ENCODE data around the gene ARHGAP42. TPM values are rescaled to one million over a fixed set of nuclear protein-coding genes. Genes with fewer than 3 reads are reported as not detected.

ARHGAP42 gene
- total RNA-seq, 1 experiment from 2014 or later: 26.5 TPM

DNA sequence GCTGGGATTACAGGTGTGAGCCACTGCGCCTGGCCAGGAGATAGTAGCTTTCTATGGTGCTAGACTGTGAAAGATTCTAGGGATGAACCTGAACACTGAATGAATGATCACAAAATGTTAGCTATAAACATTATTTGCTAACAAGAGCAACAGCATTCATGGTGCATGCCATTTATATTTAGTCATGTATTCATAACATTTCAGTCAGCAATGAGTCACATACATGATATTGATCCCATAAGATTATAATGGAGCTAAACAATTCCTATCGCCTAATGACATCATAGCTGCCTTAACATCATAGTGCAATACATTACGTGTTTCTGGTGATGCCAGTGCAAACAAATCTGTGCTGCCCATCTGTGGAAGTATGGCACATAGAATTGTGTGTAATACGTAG is 164.1 kb downstream of the ARHGAP42 start:
- no peak overlapping the region for H3K4me3 ChIP-seq
- H3K27me3 ChIP-seq: no peaks in the 10 kb centered on the region
- 0 out of 2 replicates have a peak, but pooled peaks cover 2% of the 10 kb centered on the region for H3K36me3 ChIP-seq
- no peaks in the 10 kb centered on the region for H3K9me3 ChIP-seq (replicated peaks)
- DNase-seq: no peak
- no peak overlapping the region for H3K27ac ChIP-seq
- peaks cover 21% of the 10 kb centered on the region for H3K4me1 ChIP-seq

DNA sequence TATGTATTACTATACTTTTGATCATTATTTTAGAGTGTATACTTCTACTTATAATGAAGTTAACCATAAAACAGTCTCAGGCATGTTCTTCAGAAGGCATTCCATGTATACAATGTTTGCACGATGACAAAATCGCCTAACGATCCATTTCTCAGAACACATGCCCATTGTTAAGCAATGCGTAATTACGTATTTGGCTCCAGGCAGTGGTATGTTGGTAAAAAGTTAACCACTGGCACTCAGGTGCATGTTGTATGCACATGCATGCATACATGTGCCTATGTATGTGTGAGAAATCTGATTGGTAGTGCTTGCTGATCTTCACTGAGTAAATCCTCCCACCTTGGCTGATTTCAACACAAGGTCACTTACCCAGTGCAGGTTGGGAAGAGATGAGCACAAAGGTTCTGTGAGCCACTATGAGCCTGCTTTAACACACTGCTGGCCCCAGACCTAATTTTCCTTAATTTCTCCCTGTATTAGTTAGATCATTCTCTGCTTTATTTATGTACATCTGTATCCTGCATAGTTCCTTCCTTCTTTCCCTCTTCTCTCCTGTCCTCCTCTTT is 164.6 kb downstream of the ARHGAP42 start:
- H3K4me3 ChIP-seq: no peak overlapping the region
- no peaks in the 10 kb centered on the region for H3K27me3 ChIP-seq
- H3K4me1 ChIP-seq: peaks cover 26% of the 10 kb centered on the region
- no peaks in the 10 kb centered on the region for H3K9me3 ChIP-seq (replicated peaks)
- H3K36me3 ChIP-seq: 0 out of 2 replicates have a peak, but pooled peaks cover 2% of the 10 kb centered on the region
- H3K27ac ChIP-seq: no peak overlapping the region
- DNase-seq: no peak

DNA sequence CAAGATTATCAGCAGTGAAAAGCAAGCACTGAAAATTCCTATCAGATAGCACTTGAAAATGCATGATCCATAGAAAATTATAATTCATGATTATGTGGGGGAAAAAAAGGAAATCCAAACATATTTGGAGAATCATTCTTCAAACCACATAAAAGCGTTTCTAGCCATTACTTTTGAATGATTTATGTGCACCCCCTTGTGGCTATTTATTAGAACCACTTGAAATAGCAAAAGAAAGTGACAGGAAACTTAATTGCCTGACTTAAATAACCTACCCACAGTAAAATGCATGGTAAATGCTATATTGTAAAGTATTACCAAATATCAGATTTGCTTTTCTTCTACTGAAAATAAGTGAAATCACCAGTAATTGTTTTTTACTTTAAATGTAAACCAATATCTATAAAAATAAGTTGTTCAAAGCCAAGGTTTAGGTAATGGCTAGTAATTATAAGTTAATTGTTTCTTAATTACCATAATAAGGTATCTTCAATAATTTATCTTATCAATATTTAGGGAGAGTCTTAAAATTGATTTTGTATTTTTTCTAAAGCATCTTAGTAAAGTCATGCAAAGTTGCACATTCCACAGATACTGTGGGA is 168.5 kb downstream of the ARHGAP42 start:
- no peaks in the 10 kb centered on the region for H3K9me3 ChIP-seq (replicated peaks)
- H3K4me3 ChIP-seq: no peak overlapping the region
- no peak overlapping the region for H3K27ac ChIP-seq
- no peaks in the 10 kb centered on the region for H3K27me3 ChIP-seq
- H3K4me1 ChIP-seq: peaks cover 15% of the 10 kb centered on the region
- no peaks in the 10 kb centered on the region for H3K36me3 ChIP-seq
- peak in 1 of 2 experiments; percentile 65 for DNase-seq

DNA sequence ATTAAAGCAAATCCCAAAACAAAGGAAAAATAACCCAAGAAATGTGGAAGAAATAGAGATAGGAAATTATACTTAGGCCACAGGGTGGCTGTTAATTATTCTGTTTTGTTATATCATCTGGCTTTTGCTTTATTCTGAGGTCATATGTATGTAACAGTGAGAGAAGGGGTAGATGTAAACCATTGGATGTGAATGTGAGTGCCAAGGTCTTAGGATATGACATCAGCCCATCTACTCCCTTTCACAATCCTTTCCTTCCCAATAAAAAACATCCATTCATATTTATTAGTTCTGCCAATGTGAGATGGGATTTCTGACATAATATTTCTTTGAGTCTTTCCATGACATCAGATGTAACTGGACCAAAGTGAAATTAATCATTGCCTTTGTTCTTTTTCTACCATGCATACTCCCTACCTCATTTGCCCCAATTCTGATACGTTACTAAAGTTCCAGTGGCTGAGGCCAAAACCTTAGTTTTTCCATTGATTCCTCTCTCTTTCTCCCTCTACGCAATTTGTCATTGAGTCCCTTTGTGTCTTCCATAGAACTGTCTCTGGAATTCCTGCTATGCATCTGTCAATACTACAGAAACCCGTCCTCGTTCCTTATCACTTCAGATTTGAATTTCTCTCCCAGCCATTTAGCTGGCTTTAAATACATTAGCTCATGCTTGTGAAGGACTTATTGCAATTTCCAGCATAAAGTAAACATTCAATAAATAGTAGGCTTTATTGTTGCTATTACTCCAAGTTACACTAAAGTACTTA is 170.3 kb downstream of the ARHGAP42 start:
- peaks cover 15% of the 10 kb centered on the region for H3K4me1 ChIP-seq
- no peak for DNase-seq

DNA sequence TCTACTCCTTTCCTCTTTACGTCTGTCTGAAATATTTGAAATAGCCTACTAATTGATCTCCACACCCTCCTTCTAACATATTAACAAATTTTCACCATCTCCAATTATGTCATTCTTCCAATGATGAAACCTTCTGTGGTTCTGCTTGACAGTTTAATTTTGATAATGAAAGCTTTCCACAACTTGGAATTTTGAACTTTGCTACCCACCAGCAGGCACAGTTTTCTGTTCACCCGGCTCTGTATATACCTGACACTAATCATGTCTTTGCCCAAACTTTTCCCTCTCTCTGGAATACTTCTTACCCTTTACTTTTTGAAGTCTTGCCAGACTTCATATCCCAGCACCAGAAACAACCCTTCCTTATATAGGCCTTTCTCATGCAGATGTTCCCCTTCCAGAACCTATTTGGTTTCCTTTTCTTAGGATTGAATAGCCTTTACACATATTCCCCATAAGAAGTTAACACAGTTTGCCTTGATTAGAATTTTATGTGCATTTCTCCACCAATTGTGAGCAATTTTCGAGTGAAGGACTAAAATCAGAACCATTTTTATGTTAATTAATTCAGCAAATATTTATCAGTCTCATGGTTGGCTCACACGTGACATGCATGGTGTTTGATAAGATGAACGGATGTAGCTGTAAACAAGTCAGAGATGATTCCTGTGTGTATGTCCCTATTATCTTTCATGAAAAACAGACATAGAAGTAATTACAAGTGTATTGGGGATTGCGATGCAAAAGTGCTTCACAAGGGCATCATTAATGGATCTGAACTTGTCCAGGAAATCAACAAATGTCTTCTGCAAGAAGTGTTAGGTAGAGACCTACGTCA is 173.4 kb downstream of the ARHGAP42 start:
- DNase-seq: no peak
- H3K27ac ChIP-seq: no peak overlapping the region
- no peaks in the 10 kb centered on the region for H3K36me3 ChIP-seq
- H3K4me1 ChIP-seq: peaks cover 20% of the 10 kb centered on the region
- no peak overlapping the region for H3K4me3 ChIP-seq
- no peaks in the 10 kb centered on the region for H3K27me3 ChIP-seq
- H3K9me3 ChIP-seq (replicated peaks): no peaks in the 10 kb centered on the region

More for the DNA sequence above, 170.3 kb downstream of the ARHGAP42 start:
- Histone ChIP-seq H3K27me3 (no peaks in the 10 kb centered on the region), H3K4me3 (no peak overlapping the region), H3K36me3 (no peaks in the 10 kb centered on the region), H3K27ac (no peak overlapping the region), H3K9me3 (replicated peaks) (no peaks in the 10 kb centered on the region)

DNA sequence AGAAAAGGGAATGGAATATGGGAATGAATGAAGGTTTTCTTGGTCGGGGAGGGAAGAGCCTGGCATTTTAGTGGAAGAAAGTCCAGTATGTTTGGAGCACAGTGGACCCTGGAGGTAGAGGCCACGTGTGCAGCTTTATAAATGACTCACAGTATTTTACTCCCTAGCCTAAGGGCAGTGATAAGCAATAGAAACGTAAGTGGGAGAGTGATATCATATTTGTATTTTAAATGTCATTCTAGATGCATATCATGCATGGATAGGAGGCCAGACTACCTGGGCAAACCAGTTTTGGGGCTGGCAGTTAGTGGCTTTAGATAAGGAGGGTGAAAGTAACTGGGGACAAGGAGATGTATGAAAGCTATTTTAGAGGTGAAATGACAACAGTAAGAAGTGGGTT is 174.1 kb downstream of the ARHGAP42 start:
- H3K27me3 ChIP-seq: no peaks in the 10 kb centered on the region

DNA sequence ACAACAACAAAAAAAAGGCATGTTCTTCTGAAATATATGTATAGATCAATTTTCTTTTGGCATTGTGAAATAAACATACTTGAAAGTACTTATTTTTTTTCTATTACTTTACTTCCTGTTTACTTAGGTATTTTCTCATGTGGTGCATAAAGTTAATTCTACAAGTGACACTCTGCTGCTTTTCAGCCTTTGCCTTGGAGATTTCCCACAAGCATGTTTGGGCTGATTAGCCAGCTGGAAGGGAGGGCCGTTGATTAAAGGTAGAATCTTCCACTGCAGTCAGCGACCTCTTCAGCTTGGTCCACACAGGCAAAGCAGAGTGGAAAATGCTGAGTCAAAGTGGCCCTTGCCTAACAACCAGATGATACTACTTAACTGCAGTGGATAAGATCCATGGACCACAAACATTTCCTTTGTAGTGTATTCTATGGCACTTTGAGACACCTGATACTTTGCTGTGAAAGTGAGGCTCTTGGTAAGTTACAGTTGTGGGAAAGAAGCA is 176.0 kb downstream of the ARHGAP42 start:
- no peaks in the 10 kb centered on the region for H3K36me3 ChIP-seq
- H3K9me3 ChIP-seq (replicated peaks): no peaks in the 10 kb centered on the region
- H3K27me3 ChIP-seq: no peaks in the 10 kb centered on the region
- no peak overlapping the region for H3K4me3 ChIP-seq
- peaks cover 11% of the 10 kb centered on the region for H3K4me1 ChIP-seq
- peak overlapping the region; percentile 17; the same call in 1 of the 2 replicates for H3K27ac ChIP-seq
- peak; percentile 63 to 85 for DNase-seq

More for the DNA sequence above, 174.1 kb downstream of the ARHGAP42 start:
- Histone ChIP-seq H3K27ac (no peak overlapping the region), H3K4me1 (peaks cover 18% of the 10 kb centered on the region), H3K4me3 (no peak overlapping the region), H3K9me3 (replicated peaks) (no peaks in the 10 kb centered on the region), H3K36me3 (no peaks in the 10 kb centered on the region)
- no peak for DNase-seq

DNA sequence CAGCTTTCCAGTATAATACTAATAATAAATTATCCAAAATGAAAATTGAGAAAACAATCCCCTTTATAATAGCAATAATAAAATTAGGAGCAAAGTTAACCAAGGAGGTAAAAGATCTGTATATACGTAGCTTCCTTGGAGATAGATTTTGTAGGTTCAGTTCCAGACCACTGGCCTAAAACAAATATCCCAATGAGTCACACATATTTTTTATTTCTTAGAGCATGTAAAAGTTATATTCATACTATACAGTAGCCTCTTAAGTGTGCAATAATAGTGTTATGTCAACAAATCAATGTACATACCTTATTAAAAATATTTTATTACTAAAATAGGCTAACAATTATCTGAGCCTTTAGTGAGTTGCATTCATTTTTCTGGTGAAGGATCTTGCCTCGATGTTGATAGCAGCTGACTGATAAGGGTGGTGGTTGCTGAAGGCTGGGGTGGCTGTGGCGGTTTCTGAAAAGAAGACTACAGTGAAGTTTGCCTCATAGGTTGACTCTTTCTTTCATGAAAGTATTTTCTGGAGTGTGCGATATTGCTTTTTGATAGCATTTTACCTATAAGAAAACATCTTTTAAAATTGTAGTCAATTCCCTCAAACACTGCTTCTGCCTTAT is 178.5 kb downstream of the ARHGAP42 start:
- H3K27ac ChIP-seq: no peak overlapping the region
- peaks cover 8% of the 10 kb centered on the region for H3K4me1 ChIP-seq
- H3K36me3 ChIP-seq: no peaks in the 10 kb centered on the region
- no peaks in the 10 kb centered on the region for H3K9me3 ChIP-seq (replicated peaks)
- no peak overlapping the region for H3K4me3 ChIP-seq
- no peak for DNase-seq
- H3K27me3 ChIP-seq: no peaks in the 10 kb centered on the region

DNA sequence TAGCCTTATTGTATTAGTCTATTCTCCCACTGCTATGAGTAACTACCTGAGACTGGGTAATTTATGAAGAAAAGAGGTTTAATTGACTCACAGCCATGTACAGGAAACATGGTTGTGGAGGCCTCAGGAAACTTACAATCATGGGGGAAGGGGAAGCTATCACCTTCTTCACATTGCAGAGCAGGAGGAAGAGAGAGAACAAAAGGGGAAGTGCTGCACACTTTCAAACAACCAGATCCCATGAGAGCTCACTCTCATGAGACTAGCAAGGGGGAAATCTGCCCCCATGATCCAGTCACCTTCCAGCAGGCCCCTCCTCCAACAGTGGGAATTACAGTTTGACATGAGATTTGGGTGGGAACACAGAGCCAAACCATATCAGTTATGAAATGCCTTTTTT is 179.4 kb downstream of the ARHGAP42 start:
- no peak overlapping the region for H3K4me3 ChIP-seq
- DNase-seq: no peak
- no peaks in the 10 kb centered on the region for H3K36me3 ChIP-seq
- H3K27me3 ChIP-seq: no peaks in the 10 kb centered on the region
- no peaks in the 10 kb centered on the region for H3K9me3 ChIP-seq (replicated peaks)
- no peak overlapping the region for H3K27ac ChIP-seq
- peaks cover 8% of the 10 kb centered on the region for H3K4me1 ChIP-seq

DNA sequence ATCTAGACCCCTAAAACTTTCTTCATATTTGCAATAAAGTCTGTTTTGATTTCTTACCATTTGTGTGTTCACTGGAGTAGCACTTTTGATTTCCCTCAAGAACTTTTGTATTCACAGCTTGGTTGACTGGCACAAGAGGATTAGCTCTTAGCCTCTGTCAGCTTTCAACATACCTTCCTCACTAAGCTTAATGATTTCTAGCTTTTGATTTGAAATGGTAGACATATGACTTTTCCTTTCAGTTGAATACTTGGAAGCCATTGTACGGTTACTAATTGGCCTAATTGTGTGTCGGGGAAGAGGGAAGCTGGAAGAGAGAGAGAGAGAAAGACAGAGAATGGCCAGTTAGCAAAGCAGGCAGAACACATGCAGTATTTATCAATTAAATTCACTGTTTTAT is 180.5 kb downstream of the ARHGAP42 start:
- DNase-seq: no peak
- Histone ChIP-seq H3K27ac (no peak overlapping the region), H3K27me3 (no peaks in the 10 kb centered on the region), H3K9me3 (replicated peaks) (no peaks in the 10 kb centered on the region), H3K4me1 (peaks cover 10% of the 10 kb centered on the region), H3K36me3 (no peaks in the 10 kb centered on the region), H3K4me3 (no peak overlapping the region)

DNA sequence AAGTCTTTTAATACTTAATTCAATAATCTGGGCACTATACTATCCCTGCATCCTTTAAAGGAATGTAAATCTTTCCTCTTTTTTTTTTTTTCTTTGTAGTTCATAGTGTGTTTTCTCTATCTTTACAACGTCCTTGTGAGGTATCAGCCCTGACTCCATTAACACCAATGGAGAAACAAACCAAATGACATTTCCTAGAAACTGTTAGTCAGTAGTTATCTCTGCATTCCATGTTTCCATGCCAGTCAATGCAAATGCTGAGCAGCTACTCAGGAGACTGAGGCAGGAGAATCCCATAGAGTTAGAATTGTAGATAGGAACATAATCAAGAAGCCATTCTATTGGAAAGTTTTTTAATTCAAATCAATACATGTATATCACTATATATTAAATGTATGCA is 182.2 kb downstream of the ARHGAP42 start:
- no peaks in the 10 kb centered on the region for H3K36me3 ChIP-seq
- DNase-seq: no peak
- no peak overlapping the region for H3K4me3 ChIP-seq
- H3K9me3 ChIP-seq (replicated peaks): no peaks in the 10 kb centered on the region
- H3K27me3 ChIP-seq: no peaks in the 10 kb centered on the region
- peaks cover 13% of the 10 kb centered on the region; the same call in 1 of the 2 replicates for H3K4me1 ChIP-seq
- no peak overlapping the region for H3K27ac ChIP-seq

DNA sequence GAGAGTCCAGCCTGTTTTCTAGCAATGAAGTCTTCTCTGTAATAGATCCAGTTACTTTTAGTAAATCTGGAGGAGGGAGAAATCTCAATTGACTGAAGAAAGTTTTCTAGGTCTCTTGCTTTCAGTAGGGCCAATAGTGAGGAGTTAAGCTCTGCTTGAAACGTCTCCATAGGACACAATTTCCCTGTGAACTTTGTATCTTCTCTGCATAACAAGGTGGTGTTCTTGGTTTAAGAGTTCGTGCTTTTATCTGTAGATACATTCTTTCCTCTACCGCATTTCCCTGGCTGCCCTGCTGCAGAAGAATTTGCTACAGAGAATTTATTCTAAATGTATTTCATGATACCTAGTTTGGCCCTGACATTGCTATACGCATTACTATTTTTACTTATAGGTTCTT is 183.1 kb downstream of the ARHGAP42 start:
- Histone ChIP-seq H3K27ac (no peak overlapping the region), H3K4me3 (no peak overlapping the region), H3K4me1 (peaks cover 13% of the 10 kb centered on the region; the same call in 1 of the 2 replicates), H3K27me3 (no peaks in the 10 kb centered on the region), H3K9me3 (replicated peaks) (no peaks in the 10 kb centered on the region), H3K36me3 (no peaks in the 10 kb centered on the region)
- no peak for DNase-seq

DNA sequence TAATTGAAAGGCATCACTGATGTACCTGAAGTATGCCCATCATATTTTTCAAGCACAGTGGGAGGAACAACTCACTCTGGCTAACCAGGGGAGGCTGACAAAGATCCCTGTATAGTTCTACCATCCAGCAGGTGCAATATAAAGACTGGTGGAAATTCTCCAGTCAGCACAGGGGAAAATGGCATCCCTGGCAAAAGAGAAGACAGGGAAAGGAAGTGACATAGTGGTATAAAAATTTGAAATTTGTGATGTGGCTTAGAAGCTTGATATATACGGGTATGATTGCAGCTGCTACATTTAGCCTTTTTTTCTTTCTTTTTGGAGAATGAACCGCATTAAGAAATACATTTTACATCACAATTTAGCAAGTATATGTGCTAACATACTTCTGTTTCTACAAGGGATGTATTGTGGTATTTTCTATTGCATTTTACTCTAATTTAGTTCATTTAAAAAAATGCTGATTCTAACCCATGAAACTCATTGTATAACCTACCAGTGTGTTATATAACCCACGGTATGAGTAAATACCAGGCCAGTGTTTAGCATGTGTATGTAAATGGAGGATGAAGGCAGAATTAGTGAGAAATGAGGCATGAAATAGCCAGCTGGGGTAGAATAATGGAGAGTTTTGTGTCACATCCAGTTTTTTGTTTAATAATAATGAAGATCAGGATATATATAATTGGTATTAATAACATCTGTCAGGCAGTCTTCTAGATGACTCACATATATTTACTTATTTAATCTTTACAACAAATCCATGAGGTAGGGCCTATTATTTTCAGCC is 186.1 kb downstream of the ARHGAP42 start:
- no peaks in the 10 kb centered on the region for H3K27me3 ChIP-seq
- no peak overlapping the region for H3K4me3 ChIP-seq
- H3K9me3 ChIP-seq (replicated peaks): no peaks in the 10 kb centered on the region
- peak overlapping the region; percentile 52 for H3K27ac ChIP-seq
- H3K4me1 ChIP-seq: peaks cover 33% of the 10 kb centered on the region
- DNase-seq: peak in 1 of 2 experiments; percentile 11
- H3K36me3 ChIP-seq: no peaks in the 10 kb centered on the region
